ENCODE measurements around the gene SLC9A7.

Gene SLC9A7

GRCh38 chrX:46686003-46686645, 72.8 kb downstream of the SLC9A7 start:
- peak; percentile 70 for TF ChIP-seq CTCF (IDR thresholded peaks at IDR 0.05; ENCODE audit: insufficient read depth, low read length, poor library complexity, severe bottlenecking)
- no peaks in the 10 kb centered on the region; the same call in 1 of the 2 replicates for H3K36me3 ChIP-seq (ENCODE audit: control insufficient read depth, insufficient read depth, low read length)
- H3K27me3 ChIP-seq (replicated peaks; ENCODE audit: control insufficient read depth, insufficient read depth, low read length), result no peaks in the 10 kb centered on the region
- no peak for DNase-seq (ENCODE audit: extremely low read depth, insufficient read length)
- no peak overlapping the region for H3K4me3 ChIP-seq (replicated peaks; ENCODE audit: low read depth, low read length)

- no peak for TF ChIP-seq CTCF (IDR thresholded peaks at IDR 0.05; ENCODE audit: insufficient read depth, low read length, poor library complexity, severe bottlenecking)
- no peaks in the 10 kb centered on the region; the same call in 1 of the 2 replicates for H3K36me3 ChIP-seq (ENCODE audit: control insufficient read depth, insufficient read depth, low read length)
- no peak overlapping the region for H3K4me3 ChIP-seq (replicated peaks; ENCODE audit: low read depth, low read length)
- no peak for DNase-seq (ENCODE audit: extremely low read depth, insufficient read length)
- H3K27me3 ChIP-seq (replicated peaks; ENCODE audit: control insufficient read depth, insufficient read depth, low read length), result no peaks in the 10 kb centered on the region
Observed at GRCh38 chrX:46683048-46683447, 75.9 kb downstream of the SLC9A7 start.

- no peak for TF ChIP-seq CTCF (IDR thresholded peaks at IDR 0.05; ENCODE audit: insufficient read depth, low read length, poor library complexity, severe bottlenecking)
- Histone ChIP-seq H3K27me3 (replicated peaks; ENCODE audit: control insufficient read depth, insufficient read depth, low read length) (no peaks in the 10 kb centered on the region), H3K4me3 (replicated peaks; ENCODE audit: low read depth, low read length) (no peak overlapping the region), H3K36me3 (ENCODE audit: control insufficient read depth, insufficient read depth, low read length) (peaks cover 1% of the 10 kb centered on the region)
- no peak for DNase-seq (ENCODE audit: extremely low read depth, insufficient read length)
Observed at GRCh38 chrX:46681849-46682248, 77.1 kb downstream of the SLC9A7 start.

GRCh38 chrX:46678232-46678631, 80.7 kb downstream of the SLC9A7 start:
- no peak for TF ChIP-seq CTCF (IDR thresholded peaks at IDR 0.05; ENCODE audit: insufficient read depth, low read length, poor library complexity, severe bottlenecking)
- H3K36me3 ChIP-seq (ENCODE audit: control insufficient read depth, insufficient read depth, low read length), result peaks cover 1% of the 10 kb centered on the region; the same call in 1 of the 2 replicates
- DNase-seq (ENCODE audit: extremely low read depth, insufficient read length), result no peak

GRCh38 chrX:46676399-46677356, 82.2 kb downstream of the SLC9A7 start:
- no peak for TF ChIP-seq CTCF (IDR thresholded peaks at IDR 0.05; ENCODE audit: insufficient read depth, low read length, poor library complexity, severe bottlenecking)
- Histone ChIP-seq H3K27me3 (replicated peaks; ENCODE audit: control insufficient read depth, insufficient read depth, low read length) (no peaks in the 10 kb centered on the region), H3K4me3 (replicated peaks; ENCODE audit: low read depth, low read length) (no peak overlapping the region), H3K36me3 (ENCODE audit: control insufficient read depth, insufficient read depth, low read length) (peaks cover 1% of the 10 kb centered on the region; the same call in 1 of the 2 replicates)
- no peak for DNase-seq (ENCODE audit: extremely low read depth, insufficient read length)

More at GRCh38 chrX:46678232-46678631, 80.7 kb downstream of the SLC9A7 start:
- Histone ChIP-seq H3K4me3 (replicated peaks; ENCODE audit: low read depth, low read length) (no peak overlapping the region), H3K27me3 (replicated peaks; ENCODE audit: control insufficient read depth, insufficient read depth, low read length) (no peaks in the 10 kb centered on the region)

All from GM06990 (cell line).